Stomach (tissue), 4 donors: ENCODE measurements around the gene TOX2.

Source experiments
- POLR2A ChIP-seq, 4 donors: fragments of 450-650 bp; IDR thresholded peaks; one replicate each; pipeline ENCODE4 v1.6.1; 2016; ENCODE audit warnings: antibody characterized with exemption in 4 of 4, control low read depth in 2 of 4, mild to moderate bottlenecking in 1 of 4, moderate library complexity in 1 of 4
- TF ChIP-seq, protein P1 (sequence below), 7 experiments: fragments of 450-650 bp in 4 of 7; fragments of 200-600 bp in 3 of 7; sonication (generic) in 3 of 7; IDR thresholded peaks; one replicate each; pipeline ENCODE4 v1.5.1; 2016 to 2019; ENCODE audit warnings: antibody characterized with exemption in 7 of 7, control low read depth in 2 of 7, mild to moderate bottlenecking in 1 of 7

DNA sequence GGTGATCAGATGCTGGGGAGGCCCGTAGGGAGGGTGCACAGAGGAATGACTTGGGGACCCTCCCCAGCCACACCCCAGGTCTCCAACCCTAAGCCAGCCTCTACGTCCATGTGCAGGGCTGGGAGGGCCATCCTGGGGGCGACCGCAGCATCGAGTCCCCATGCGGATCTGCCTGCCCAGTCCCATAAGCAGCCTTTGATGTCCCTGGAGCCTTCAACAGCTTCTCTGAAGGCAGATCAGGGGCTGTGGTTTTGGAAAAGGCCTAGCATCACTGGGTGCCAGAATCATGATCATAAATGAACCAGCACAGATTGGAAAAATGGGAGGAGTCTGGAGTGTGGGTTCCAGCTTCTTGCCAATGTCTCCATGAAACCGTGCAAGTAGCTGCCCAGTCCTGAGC is 22.9 kb downstream of the TOX2 start:
- TF ChIP-seq, protein P1, sequence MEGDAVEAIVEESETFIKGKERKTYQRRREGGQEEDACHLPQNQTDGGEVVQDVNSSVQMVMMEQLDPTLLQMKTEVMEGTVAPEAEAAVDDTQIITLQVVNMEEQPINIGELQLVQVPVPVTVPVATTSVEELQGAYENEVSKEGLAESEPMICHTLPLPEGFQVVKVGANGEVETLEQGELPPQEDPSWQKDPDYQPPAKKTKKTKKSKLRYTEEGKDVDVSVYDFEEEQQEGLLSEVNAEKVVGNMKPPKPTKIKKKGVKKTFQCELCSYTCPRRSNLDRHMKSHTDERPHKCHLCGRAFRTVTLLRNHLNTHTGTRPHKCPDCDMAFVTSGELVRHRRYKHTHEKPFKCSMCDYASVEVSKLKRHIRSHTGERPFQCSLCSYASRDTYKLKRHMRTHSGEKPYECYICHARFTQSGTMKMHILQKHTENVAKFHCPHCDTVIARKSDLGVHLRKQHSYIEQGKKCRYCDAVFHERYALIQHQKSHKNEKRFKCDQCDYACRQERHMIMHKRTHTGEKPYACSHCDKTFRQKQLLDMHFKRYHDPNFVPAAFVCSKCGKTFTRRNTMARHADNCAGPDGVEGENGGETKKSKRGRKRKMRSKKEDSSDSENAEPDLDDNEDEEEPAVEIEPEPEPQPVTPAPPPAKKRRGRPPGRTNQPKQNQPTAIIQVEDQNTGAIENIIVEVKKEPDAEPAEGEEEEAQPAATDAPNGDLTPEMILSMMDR (IDR thresholded peaks at IDR 0.05), result no peak
- TF ChIP-seq POLR2A (IDR thresholded peaks at IDR 0.05), result no peak
